C1 segment of cervical spinal cord (tissue), 14 donors: ENCODE results near the gene SELENOH.

ENCODE experiments used
- DNase-seq, 14 donors: peaks; one replicate each; lab custom pipeline; 2025; lab: John Stamatoyannopoulos, UW

The SELENOH gene

DNA sequence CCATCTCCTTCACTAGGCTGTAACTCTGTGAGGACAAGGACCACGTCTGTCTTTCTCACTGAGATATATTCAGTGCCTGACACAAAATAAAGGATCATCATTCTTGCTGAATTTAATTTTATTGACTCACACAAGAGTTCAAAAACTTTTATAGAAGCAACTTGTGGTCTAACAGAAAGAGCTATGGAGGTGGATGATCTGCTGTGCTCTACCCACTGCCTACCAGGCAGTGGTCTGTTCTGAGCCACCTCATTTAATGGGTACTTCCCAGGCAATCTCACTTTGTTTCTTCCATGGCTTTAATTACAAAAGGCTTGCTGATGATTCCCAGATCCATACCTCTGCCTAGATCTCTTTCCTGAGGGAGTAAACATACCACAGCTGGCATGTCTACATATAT, 5.6 kb downstream of the SELENOH start:
- DNase-seq: no peak

DNA sequence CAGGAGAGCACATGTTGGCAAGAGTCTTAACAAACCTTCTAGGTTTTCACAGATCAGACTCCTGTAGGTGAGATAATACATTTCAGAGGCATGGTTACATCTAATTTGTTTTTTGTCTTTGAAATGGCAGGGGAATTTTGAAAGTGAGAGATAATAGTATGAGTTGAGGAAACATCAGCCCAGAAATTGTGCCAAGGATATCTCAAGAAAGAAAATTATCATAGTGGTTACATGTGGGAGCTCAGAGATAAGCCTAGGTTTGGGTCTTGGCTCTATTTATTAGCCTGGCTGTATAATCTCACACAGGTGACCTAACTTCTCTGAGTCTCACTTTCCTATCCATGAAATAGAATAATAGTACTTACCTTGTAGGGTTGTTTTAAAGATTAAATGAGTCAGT, 9.9 kb downstream of the SELENOH start:
- DNase-seq: no peak

DNA sequence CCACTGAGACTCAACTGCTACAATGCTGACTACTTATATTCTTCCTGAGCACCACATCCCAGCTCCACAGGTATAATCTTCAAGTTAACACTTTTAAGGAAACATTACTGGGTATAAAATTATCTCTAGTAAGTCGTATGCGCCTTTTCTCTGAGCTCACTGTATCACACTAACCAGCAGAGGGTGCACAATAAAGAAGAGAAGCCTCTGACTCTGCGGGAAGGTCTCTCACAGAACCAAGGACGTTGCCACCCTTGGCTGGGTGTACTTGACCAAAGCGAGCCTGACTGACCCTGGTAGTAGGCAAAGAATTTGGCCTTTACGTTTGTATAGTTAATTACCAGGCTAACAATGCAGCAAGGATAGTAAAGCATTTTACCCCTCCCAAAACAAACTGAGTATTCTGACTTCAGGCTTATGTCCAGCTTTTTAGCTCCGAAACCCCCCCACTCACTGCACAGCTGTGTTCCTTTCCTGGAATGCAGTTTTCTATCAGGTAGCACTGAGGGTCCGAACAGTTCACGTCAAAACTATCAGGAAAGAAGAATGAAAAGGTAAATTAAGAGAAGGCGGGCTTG, 10.5 kb downstream of the SELENOH start, which contains the start of gene BTBD18:
Gene BTBD18 (minus strand): TSS at position 144 of the 578 bp plus-strand sequence. CDS start 631 bp downstream, outside the sequence.
- DNase-seq: no peak

DNA sequence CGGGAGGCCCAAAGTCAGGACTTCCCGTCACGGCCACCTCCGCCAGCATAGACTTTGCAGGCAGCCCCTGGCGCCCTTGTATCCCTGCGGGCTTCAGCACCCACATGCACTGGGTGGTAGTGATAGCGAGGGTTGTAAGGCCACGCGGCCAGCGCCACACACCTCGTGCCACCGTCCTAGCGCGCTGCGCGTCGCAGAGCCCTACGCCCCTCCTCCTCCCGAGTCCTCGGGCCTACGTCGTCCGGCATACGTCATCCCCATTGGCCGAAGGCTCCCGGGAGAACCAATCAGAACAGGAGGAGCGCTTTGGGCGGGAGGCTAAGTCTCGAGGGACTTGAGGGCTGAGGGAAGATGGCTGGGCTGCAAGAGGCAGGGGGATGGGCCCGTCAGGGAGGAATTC, 11.7 kb downstream of the SELENOH start:
- DNase-seq: no peak

DNA sequence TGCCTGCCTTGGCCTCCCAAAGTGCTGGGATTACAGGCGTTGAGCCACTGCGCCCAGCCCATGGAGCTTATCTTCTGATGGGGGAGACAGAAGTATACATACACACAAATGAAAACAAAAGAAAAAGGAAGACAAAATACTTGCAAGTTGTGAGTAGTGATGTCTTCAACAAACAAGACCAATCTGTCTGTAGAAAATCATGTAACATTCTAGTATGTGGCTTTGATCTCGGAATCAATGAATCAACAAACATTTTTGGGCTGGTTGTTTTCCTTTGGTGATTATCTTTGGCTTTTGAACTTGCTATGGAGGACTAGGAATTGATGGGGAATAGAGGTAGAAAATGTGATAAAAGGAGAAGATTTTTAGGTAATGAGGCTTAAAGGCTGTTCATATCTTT, 16.9 kb downstream of the SELENOH start:
- DNase-seq: no peak

DNA sequence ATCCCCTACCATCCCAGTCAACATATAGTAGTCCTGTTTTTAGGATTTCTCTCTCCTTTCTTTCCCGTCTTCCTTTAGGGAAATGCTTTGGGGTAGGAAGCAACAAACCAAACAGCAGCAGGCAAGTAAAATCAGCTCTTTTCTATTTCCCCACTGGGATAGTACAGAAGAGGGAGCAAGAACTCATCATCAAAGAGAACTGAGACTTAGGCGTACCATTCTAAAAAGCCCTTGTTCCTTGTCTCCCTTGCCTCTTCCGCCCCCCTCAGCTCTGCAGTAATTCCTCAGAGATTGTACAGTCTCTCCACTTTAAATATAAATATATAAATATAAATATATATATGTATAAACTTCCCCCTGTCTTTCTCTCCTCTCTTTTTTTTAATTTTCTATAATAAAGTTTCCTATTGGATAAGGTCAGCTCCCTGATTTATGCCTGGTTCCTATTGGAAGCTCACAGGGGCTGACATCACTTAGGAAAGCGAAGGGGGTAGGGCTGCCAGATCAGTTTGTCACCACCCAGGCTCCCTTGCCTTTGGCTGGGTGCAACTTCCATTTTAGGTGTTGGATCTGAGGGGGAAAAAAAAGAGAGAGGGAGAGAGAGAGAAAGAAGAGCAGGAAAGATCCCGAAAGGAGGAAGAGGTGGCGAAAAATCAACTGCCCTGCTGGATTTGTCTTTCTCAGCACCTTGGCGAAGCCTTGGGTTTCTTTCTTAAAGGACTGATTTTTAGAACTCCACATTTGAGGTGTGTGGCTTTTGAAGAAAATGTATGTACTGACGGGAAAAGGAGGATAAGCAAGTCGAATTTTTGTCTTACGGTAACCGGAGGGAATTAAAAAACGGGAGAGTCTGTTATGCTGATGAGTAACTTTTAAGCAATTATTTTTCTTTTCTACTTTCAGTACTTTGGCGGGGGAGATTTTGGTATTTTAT, 20.3 kb downstream of the SELENOH start, which contains the start of gene CTNND1:
Gene CTNND1 (plus strand): TSS at position 502 of the 934 bp plus-strand sequence. CDS start 29,677 bp downstream, outside the sequence.
- peak; percentile 7 to 94 (median 72) for DNase-seq

DNA sequence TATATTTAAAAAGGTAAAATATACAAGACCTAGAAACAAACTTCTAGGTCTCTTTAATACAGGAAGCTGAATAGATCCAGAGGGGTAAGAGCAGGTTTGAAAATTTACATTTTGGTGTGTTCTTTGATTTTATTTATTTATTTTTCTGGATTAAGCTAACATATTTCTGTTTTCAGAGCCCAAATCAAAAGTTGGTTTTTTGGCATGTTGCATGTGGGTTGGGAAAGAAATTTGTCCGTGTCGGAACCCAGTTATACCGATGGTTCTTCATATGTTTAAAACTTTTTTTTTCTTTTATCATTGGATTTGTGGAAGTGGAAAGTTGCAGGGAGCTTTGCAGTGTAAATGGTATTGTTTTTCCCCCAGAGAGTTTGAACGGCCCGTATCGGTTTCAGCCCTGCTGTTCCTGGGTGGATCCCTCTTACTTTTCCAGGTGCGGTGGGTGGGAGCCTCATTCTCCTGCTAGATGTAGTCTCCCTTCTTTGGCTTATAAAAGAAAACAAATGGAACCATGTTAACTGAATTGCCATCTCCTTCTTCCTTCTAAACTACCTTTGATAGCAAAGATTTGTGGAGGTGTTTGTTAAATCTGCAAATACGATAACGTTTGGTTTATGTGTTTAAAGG, 21.1 kb downstream of the SELENOH start:
- peak in 1 of 14 donors; percentile 26 for DNase-seq

DNA sequence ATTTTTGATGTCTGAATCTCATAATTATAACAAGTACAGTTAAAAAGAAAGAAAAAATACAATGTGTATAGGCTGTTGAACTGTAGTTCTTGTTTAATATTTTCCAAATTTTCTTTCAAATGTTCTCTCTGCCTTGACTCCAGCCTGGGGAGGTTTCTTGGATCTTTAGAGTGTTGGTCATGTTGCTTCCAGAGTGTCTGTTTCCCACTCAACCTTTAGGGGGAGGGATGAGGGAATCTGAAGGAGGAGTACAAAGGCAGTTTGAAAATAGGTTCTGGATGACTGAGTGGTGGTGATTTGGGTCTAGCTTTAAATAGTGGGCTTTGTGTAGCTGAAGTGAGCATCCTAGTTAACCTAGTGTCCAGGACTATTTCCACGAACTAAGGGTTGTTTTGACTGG, 22.3 kb downstream of the SELENOH start:
- peak in 2 of 14 donors; percentile 10 to 29 for DNase-seq

DNA sequence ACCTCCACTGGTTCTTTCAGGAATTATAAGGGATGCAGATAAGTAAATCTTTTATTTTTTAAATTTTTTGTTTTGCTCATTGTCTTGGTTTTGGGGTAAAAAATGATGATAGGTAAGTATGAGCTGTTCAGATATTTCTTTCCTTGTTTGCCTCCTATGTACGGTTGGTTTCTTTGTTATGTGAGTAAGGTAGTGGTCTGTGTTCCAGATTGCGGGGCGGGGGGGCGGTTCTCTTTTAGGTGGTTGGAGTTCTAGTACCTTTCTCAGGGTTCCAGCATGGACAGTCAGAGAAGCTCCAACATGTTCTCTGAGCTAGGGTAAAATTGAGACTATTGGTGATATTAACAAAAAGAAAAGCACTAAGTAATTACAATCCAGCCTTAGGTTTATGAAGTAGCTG, 22.7 kb downstream of the SELENOH start:
- no peak for DNase-seq

DNA sequence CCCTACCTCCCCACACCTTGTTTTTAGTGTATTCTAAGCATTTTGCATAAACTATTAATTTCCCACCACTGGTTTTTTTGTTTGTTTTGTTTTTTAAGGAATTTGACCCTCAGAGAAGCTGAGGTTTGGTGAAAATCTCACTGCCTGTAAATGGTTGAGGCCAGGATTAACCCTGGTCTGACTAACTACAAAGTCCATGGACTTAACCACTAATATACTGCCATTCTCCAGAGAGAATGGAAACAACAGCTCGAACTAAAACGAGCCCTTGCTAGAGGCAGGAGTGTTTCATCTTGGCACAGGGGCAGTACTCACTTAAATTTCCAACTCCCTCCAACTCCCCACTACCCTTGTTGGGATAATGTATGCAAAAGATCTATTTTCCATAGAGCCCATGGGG, 23.3 kb downstream of the SELENOH start:
- DNase-seq: no peak

DNA sequence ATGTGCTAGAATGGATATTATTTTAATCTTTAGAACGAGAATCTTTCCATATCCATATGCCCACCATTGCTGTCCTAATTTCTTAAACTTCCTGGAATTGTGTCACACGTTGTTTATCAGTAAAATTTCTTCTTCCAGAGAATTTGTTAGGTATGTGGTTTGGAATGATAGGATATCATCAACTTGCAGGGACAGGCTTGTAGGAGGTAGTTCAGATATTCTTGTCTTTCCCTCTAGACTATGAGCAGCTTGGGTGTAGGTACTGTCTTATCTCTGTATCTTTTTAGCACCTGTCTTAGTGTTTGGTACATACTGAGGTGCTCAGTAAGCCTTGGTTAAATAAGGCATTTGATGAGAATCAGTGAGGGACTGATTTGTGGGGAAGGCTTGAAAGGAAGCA, 23.7 kb downstream of the SELENOH start:
- no peak for DNase-seq

DNA sequence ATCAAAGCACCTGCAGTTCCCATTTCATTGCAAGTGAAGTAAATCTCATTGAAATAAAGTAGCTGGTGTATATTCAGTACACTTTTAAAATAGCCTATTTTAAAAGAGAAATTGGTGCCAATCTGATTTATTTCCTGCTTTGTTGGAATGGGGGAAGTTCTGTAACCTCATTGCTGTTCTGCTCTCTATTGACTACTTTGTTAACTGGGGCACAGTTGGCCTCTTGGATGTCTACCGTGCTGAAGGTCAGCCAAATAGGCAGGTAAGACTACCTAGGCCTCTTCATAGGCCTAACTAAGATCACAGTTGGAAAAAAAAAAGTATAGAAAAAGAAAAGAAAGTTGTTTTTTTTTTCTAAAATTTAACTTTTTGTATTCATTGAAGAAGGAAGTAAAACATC, 29.5 kb downstream of the SELENOH start:
- DNase-seq: no peak

DNA sequence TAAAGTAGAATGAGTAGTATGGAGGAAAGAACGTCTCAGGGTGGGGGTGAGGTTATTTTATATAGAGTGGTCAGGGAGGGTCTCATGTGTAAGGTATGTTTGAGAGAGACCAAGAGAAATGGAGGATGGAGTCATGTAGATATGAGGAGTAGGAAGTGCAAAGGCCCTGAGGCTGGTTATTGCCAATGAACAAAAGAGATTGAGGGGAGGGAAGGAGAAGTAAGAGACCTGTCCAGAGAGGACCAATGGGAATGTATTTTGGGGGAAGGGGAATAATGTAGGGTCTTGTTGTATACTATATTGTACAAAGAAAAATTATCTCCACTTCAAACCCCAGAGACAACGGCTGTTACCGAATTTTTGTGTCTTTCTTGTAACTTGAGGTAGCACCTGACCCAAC, 30.1 kb downstream of the SELENOH start:
- DNase-seq: no peak

DNA sequence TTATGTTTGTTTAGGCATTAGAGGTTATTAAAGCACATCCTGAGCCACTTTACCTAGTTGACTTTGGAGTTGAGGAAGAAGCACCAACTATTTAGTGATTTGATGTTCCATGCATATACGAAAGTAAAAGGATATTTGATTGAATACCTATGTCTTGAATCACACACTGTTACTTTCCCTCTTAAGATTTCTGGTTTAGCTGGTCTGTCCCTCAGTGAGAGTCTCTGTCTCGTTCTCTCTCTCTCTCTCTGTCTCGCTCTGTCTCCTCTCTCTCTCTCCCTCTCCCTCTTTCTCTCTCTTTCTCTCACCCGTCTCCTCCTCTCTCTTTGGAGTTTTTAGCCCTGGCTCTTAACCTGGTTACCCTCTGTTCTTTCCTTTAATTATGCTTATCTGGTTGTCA, 31.3 kb downstream of the SELENOH start:
- DNase-seq: no peak

DNA sequence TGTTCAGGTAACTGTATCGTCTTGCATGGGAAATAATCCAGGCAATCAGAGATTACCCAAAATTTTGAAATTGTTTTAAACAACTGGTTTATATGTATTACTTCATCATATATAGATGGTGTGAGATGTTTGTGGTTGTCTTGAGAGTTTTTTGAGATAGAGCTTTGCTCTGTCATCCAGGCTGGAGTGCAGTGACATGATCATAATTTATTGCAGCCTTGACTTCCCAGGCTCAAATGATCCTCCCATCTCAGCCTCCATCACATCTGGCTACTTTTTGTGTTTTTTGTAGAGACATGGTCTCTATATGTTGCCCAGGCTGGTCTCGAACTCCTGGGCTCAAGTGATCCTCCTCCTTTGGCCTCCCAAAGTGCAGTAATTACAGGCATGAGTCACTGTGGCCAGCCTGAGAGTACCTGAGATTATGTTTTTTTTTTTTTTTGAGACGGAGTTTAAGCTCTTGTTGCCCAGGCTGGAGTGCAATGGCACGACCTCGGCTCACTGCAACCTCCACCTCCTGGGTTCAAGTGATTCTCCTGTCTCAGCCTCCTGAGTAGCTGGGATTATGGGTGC, 31.8 kb downstream of the SELENOH start:
- DNase-seq: no peak

DNA sequence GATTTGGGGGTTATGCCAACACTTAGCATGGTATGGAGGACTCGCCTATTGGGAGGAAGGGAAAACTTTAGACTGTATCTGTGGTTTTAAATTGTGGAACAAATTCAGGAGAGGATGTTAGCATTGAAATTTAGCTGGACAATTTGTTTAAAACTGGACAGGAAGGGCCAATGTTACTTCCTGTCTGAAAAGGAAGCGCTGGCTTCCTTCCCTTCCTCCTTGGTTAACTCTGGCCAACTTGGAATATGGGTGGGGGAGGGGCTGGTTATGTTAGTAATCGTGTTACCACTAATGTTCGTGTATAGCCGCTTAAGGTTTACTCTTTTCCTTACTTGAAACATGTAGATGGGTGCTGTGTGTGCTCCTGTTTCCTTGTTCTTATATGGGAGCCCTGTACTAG, 34.2 kb downstream of the SELENOH start:
- DNase-seq: no peak

DNA sequence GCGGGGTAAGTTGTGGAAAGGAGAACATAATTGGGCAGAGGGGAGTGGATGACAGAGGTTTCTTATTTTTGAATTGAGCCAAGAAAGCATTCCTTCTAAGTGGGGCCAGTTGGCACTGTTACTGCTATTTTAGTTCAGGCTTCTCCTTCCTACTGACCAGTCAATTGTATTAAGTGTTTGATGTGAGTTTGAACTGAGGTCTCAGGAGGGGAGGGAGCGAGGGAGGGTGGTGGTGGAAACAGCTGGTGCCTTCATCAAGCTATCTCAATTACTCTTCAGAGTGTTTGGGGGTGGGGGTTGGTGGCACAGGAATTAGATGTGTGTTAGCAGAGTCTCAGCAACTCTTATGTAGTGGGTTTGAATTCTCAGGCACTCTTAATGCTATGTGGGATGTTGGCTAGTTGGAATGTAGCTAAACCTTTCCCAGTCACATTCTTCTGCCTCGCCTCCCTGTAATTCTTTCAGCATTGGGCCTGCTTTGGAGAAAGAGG, 34.8 kb downstream of the SELENOH start:
- no peak for DNase-seq

DNA sequence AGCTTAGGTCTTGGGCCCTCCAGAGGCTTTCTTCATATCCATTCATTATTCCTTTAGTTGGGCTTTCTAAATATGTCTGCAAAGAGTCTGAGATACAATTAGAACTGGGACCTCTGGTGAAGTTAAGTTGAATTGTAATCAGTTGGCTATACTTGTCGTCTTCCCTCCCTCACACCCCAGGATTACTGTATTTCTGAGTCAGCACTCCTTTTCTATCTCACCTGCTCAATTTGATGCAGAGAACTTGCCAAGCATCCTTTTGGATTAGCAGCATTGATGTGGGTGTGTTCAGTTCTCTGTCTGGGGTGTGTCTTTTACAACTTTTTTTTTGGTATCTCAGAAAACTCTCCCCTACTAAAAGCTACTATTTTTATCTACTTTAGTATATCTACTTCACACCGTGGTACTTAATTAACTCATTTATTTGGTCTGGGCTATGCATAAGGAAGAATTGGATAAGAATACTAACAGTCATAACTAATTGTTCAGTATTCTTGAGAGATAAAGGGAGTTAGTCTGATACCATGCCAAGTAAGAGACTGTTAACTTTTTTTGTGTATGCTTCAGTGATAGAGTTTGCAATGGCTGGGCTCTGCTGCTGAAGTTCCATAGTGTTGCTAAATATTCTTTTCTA, 35.4 kb downstream of the SELENOH start:
- DNase-seq: no peak

DNA sequence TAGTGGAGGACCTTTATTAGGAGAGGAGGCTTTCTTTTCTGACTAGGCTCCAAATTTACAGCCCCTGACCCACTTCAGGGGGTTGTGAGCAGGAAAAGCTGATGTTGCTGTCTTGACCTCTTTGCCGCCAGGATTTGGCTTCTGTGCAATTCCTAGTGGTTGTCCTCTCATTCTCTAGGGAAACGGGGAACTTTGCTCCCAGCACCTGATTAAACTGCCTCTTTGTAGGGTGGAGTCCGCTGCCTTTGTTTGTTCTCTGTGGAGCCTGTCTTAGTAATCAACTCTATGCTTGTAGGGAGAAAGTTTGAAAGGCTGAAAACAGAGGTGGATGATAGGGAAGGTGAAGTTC, 36.7 kb downstream of the SELENOH start:
- no peak for DNase-seq

DNA sequence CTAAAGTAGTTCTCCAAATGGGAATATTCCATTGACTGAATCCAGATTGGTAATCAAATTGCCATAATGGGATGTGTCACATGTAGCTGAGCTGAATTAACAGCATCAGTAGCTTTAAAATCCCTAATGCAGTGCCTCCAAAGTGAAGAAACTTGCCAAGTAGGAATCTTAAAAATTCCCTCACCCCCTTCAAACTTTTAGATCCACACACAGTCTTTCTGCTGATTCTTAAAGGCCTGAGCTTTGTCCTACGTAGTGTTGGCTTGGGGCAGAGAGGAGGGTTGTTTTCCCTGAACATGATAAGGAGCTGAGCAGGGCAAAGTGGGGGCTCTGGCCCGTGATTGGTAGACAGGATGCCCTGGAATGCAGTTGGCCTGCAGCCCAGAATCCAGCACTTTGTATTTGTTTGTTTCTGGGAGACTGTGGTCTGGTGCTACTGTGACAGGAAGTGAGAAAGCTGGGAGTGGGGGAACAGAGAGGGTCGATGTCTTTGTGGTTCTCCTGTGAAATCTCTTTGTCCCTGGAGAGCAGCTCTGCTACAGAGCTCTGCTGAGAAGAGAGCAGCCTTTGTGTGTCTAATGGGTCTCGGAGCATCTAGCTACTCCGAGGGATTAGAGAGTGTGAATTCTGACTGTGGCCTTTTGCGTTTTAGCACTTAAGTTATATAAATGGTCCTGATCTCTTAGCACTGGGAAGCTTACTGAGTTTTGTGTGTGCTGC, 37.2 kb downstream of the SELENOH start:
- peak in 13 of 14 donors; percentile 9 to 82 (median 69) for DNase-seq

DNA sequence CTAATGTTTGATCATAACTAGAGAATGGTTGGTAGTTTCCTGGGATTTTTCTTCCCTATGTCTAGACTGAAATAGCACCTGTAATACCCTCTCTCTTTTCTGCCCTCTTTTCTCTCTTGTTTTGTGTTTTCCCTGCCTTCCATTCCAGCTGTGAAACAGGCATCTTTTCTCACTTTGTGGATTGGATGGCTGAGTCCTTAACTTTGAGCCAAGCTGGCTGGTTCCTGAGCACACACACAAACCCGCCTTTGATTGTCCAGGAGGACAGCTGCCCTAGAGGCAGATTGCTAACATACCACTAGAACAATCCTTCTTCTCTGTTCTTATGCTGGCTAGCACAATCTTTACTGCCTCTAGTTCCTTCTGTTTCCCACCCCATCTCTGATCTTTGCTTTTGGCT, 38.0 kb downstream of the SELENOH start:
- peak in 7 of 14 donors; percentile 18 to 46 (median 34) for DNase-seq
